Karpas-422 (cell line): ENCODE measurements around the gene NPTXR. TPM values are rescaled to one million over a fixed set of nuclear protein-coding genes. Genes with fewer than 3 reads are reported as not detected.

Experiments used
- DNase-seq: peaks from one replicate; pipeline ENCODE4 v3.0.0-alpha.2; 2015
- H2AFZ ChIP-seq: fragments of 200-600 bp; sonication (generic); 2 replicates; pipeline ENCODE4 v1.6.1; 2014; ENCODE audit warnings: antibody characterized with exemption, low read length, mixed read lengths
- H3K27ac ChIP-seq: fragments of 200-600 bp; sonication (generic); 2 replicates; pipeline ENCODE4 v1.5.1; 2014; ENCODE audit warnings: mild to moderate bottlenecking, low read length, moderate library complexity
- H3K27me3 ChIP-seq: fragments of 200-600 bp; sonication (generic); 2 replicates; pipeline ENCODE4 v1.6.1; 2014; ENCODE audit warnings: low read length, mixed read lengths
- H3K36me3 ChIP-seq: fragments of 200-600 bp; sonication (generic); 2 replicates; pipeline ENCODE4 v1.6.1; 2014; ENCODE audit warnings: low read length, mixed read lengths; ENCODE audit not compliant: insufficient read depth
- H3K4me1 ChIP-seq: fragments of 200-600 bp; sonication (generic); 2 replicates; pipeline ENCODE4 v1.6.1; 2014; ENCODE audit warnings: mild to moderate bottlenecking, low read length, mixed read lengths
- H3K4me2 ChIP-seq: fragments of 200-600 bp; sonication (generic); 2 replicates; pipeline ENCODE4 v1.6.1; 2014; ENCODE audit warnings: low read length, low read depth, mild to moderate bottlenecking; ENCODE audit not compliant: poor library complexity, severe bottlenecking
- H3K4me3 ChIP-seq: fragments of 200-600 bp; sonication (generic); 2 replicates; pipeline ENCODE4 v1.5.1; 2014; ENCODE audit warnings: mild to moderate bottlenecking, antibody characterized with exemption, low read length, mixed read lengths
- H3K79me2 ChIP-seq: fragments of 200-600 bp; sonication (generic); 2 replicates; pipeline ENCODE4 v1.6.1; 2014; ENCODE audit warnings: mild to moderate bottlenecking, low read length, mixed read lengths
- H3K9ac ChIP-seq: fragments of 200-600 bp; sonication (generic); 2 replicates; pipeline ENCODE4 v1.6.0; 2014; ENCODE audit warnings: low read length
- H3K9me2 ChIP-seq: fragments of 200-600 bp; sonication (generic), shearing (Covaris generic); replicated peaks from 2 replicates; pipeline ENCODE4 v1.6.0; 2014; ENCODE audit warnings: mild to moderate bottlenecking, low read length, moderate library complexity; ENCODE audit not compliant: insufficient read depth
- H3K9me3 ChIP-seq: fragments of 300-700, 200-600 bp; sonication (generic); 2 replicates; pipeline ENCODE4 v1.6.1; 2014; ENCODE audit warnings: low read length, mixed read lengths
- H4K20me1 ChIP-seq: fragments of 200-600 bp; sonication (generic); 2 replicates; pipeline ENCODE4 v1.6.1; 2014; ENCODE audit warnings: mild to moderate bottlenecking, antibody characterized with exemption, low read length, low read depth; ENCODE audit not compliant: insufficient read depth
- total RNA-seq: library from RNA; depleted of rRNA; stranded (reverse); fragments of >200 nt; shearing (Covaris generic); gene quantifications from 2 replicates; pipeline ENCODE4 v1.2.3, GENCODE V29; 2014; ENCODE audit warnings: low replicate concordance

NPTXR gene
- total RNA-seq, 1 experiment from 2014 or later, result not detected

DNA sequence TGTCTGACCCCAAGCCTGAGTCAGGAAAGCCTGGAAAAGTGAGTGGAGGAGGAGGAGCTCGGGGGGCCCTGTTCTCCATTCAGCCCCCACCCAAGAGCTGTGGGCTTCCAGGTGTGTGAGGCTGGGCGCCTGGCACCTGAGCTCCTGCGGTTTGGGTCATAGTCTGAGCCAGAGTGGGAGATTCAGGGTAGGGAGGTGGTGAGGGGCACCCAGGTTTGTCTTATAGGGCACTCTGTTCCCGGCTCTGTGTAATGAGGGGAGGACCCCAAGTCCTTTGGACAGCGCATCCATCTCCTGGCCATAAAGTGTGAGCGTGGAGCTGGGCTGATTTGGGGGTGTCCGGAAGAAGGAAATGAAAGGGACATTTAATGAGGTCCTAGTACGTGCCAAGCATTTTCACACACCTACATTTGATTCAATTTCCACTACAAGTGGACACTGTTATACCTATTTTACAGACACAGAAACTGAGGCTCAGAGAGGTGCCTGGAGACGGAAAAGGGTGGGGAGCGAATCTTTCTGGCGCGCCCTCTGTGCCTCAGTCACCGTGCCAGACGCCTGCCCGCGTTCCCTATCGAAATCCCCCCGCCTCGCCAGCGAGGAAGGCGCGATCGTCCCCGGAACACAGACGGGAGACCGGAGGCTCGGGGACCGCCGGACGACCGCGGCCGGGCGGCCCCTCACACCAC, 1.2 kb downstream of the NPTXR start:
- Histone ChIP-seq H3K36me3 (no peaks in the 10 kb centered on the region), H2AFZ (no peak overlapping the region), H3K9me2 (no peaks in the 10 kb centered on the region), H3K9ac (no peak overlapping the region), H3K4me2 (no peak overlapping the region), H4K20me1 (no peaks in the 10 kb centered on the region), H3K27ac (no peak overlapping the region), H3K4me3 (no peak overlapping the region), H3K4me1 (no peaks in the 10 kb centered on the region), H3K79me2 (no peaks in the 10 kb centered on the region), H3K9me3 (no peaks in the 10 kb centered on the region), H3K27me3 (no peaks in the 10 kb centered on the region)
- DNase-seq, result no peak

GRCh38 chr22:38841635-38842034, 2.2 kb downstream of the NPTXR start:
- no peaks in the 10 kb centered on the region for H3K9me2 ChIP-seq
- H3K79me2 ChIP-seq, result no peaks in the 10 kb centered on the region
- H3K27me3 ChIP-seq, result no peaks in the 10 kb centered on the region
- H3K4me1 ChIP-seq, result no peaks in the 10 kb centered on the region
- no peaks in the 10 kb centered on the region for H3K36me3 ChIP-seq
- no peaks in the 10 kb centered on the region for H4K20me1 ChIP-seq
- H2AFZ ChIP-seq, result no peak overlapping the region
- no peak overlapping the region for H3K9ac ChIP-seq
- no peak overlapping the region for H3K4me3 ChIP-seq
- no peak overlapping the region for H3K4me2 ChIP-seq
- H3K27ac ChIP-seq, result no peak overlapping the region
- H3K9me3 ChIP-seq, result no peaks in the 10 kb centered on the region
- no peak for DNase-seq

GRCh38 chr22:38841211-38841610, 2.6 kb downstream of the NPTXR start:
- Histone ChIP-seq H3K4me1 (no peaks in the 10 kb centered on the region), H3K4me3 (no peak overlapping the region), H4K20me1 (no peaks in the 10 kb centered on the region), H3K79me2 (no peaks in the 10 kb centered on the region), H3K4me2 (no peak overlapping the region), H3K9me2 (no peaks in the 10 kb centered on the region), H3K9ac (no peak overlapping the region), H3K27ac (no peak overlapping the region), H3K36me3 (no peaks in the 10 kb centered on the region), H2AFZ (no peak overlapping the region), H3K9me3 (no peaks in the 10 kb centered on the region), H3K27me3 (no peaks in the 10 kb centered on the region)
- no peak for DNase-seq

GRCh38 chr22:38840129-38840528, 3.7 kb downstream of the NPTXR start:
- no peaks in the 10 kb centered on the region for H3K9me2 ChIP-seq
- no peak for DNase-seq
- no peak overlapping the region for H3K4me2 ChIP-seq
- H3K4me3 ChIP-seq, result no peak overlapping the region
- no peaks in the 10 kb centered on the region for H3K79me2 ChIP-seq
- no peak overlapping the region for H3K9ac ChIP-seq
- no peaks in the 10 kb centered on the region for H4K20me1 ChIP-seq
- H3K27ac ChIP-seq, result no peak overlapping the region
- H3K36me3 ChIP-seq, result no peaks in the 10 kb centered on the region
- no peaks in the 10 kb centered on the region for H3K4me1 ChIP-seq
- H3K9me3 ChIP-seq, result no peaks in the 10 kb centered on the region
- no peak overlapping the region for H2AFZ ChIP-seq
- no peaks in the 10 kb centered on the region for H3K27me3 ChIP-seq

DNA sequence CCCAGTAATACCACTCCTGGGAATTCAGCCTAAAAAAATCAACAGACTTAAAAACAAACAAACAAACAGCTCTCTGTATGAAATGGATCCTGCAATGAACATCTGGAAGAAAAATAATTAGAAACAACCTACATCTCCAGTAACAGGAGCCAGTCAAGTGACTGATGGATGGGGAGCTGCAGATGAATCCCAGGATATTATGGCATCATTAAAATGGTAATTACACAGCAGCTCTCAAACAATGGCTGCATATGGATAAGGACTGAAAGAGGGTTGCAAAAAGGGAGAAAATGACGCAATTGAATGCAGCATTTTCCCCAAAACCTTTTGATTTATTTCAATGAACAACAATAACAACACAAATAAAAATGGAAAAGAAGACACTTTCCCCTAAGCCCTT, 4.1 kb downstream of the NPTXR start:
- no peak overlapping the region for H2AFZ ChIP-seq
- no peaks in the 10 kb centered on the region for H3K9me3 ChIP-seq
- H3K9ac ChIP-seq, result no peak overlapping the region
- H3K9me2 ChIP-seq, result no peaks in the 10 kb centered on the region
- H3K27me3 ChIP-seq, result no peaks in the 10 kb centered on the region
- no peaks in the 10 kb centered on the region for H3K79me2 ChIP-seq
- H3K4me2 ChIP-seq, result no peak overlapping the region
- H3K27ac ChIP-seq, result no peak overlapping the region
- no peak overlapping the region for H3K4me3 ChIP-seq
- no peaks in the 10 kb centered on the region for H4K20me1 ChIP-seq
- no peaks in the 10 kb centered on the region for H3K36me3 ChIP-seq
- no peaks in the 10 kb centered on the region for H3K4me1 ChIP-seq
- no peak for DNase-seq

DNA sequence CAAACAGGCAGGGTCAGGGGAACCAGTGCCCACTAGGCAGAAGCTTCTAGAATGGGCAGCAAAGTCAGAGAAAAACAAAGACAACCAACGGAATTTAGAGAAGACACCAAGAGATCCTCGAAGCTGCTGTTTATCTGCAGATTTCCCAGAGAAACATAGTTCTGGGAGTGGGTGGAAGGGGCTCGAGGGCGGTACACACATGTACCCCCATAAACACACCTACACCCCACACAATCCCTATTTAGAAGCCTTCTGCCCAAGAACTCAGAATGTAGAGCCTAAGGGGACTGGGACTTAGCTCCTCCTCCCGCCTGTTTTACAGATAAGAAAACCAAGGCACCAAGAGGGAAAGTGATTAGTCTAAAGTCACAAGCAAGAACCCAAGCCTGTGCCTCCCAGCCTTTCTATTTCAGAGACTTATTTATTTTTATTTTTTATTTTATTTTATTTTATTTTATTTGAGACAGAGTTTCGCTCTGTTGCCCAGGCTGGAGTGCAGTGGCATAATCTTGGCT, 6.4 kb downstream of the NPTXR start:
- Histone ChIP-seq H3K4me3 (no peak overlapping the region), H2AFZ (no peak overlapping the region), H3K9ac (no peak overlapping the region), H4K20me1 (no peaks in the 10 kb centered on the region), H3K79me2 (no peaks in the 10 kb centered on the region), H3K36me3 (no peaks in the 10 kb centered on the region), H3K4me2 (no peak overlapping the region), H3K9me2 (no peaks in the 10 kb centered on the region), H3K9me3 (no peaks in the 10 kb centered on the region), H3K4me1 (no peaks in the 10 kb centered on the region), H3K27me3 (no peaks in the 10 kb centered on the region), H3K27ac (no peak overlapping the region)
- no peak for DNase-seq

- Histone ChIP-seq H3K9me2 (no peaks in the 10 kb centered on the region), H3K27ac (no peak overlapping the region), H3K36me3 (no peaks in the 10 kb centered on the region), H3K9ac (no peak overlapping the region), H3K79me2 (no peaks in the 10 kb centered on the region), H3K4me1 (no peaks in the 10 kb centered on the region), H3K4me2 (no peak overlapping the region), H4K20me1 (no peaks in the 10 kb centered on the region), H3K27me3 (no peaks in the 10 kb centered on the region), H3K4me3 (no peak overlapping the region), H3K9me3 (no peaks in the 10 kb centered on the region), H2AFZ (no peak overlapping the region)
- DNase-seq, result no peak
Measured at GRCh38 chr22:38835888-38836301, 7.9 kb downstream of the NPTXR start.

DNA sequence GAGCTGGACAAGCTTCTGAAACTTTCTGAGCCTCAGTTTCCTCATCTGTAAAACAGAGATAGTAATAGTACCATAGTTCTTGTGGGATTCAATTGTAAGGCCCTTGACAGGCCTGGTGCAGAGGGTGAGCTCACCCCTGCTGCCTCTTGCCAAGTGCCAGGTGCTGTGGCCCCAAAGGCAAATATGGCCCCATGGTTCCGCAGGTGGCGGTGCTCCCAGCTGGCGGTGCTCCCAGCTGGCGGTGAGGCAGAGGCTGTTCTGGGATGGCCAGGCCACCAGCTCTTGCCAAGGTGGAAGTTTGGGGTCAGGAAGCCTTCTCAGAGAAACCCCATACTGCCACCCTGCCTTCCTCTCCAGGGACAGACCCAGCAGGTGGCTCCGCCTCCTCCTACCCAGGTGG, 8.8 kb downstream of the NPTXR start:
- H3K27me3 ChIP-seq, result no peaks in the 10 kb centered on the region
- H3K4me2 ChIP-seq, result no peak overlapping the region
- H3K27ac ChIP-seq, result no peak overlapping the region
- H3K79me2 ChIP-seq, result no peaks in the 10 kb centered on the region
- H3K36me3 ChIP-seq, result no peaks in the 10 kb centered on the region
- no peaks in the 10 kb centered on the region for H3K4me1 ChIP-seq
- no peak overlapping the region for H3K9ac ChIP-seq
- H3K4me3 ChIP-seq, result no peak overlapping the region
- H4K20me1 ChIP-seq, result no peaks in the 10 kb centered on the region
- H3K9me3 ChIP-seq, result no peaks in the 10 kb centered on the region
- no peaks in the 10 kb centered on the region for H3K9me2 ChIP-seq
- DNase-seq, result no peak
- H2AFZ ChIP-seq, result no peak overlapping the region
